MV-4-11 (cell line): ENCODE results near the gene PTPN2.
"Not testable (repeated sequence)": the region's sequence is repeated elsewhere in the genome, so short reads cannot be mapped to it uniquely, and the experiment has no call there.

Source experiments
- DNase-seq: peaks from one replicate; lab custom pipeline; 2025; lab: John Stamatoyannopoulos, UW

PTPN2 gene

GRCh38 chr18:12772111-12772510 lies 111.9 kb downstream of the PTPN2 start:
- DNase-seq = no peak

- no peak for DNase-seq
Measured at GRCh38 chr18:12770469-12771219, 113.4 kb downstream of the PTPN2 start.

DNA sequence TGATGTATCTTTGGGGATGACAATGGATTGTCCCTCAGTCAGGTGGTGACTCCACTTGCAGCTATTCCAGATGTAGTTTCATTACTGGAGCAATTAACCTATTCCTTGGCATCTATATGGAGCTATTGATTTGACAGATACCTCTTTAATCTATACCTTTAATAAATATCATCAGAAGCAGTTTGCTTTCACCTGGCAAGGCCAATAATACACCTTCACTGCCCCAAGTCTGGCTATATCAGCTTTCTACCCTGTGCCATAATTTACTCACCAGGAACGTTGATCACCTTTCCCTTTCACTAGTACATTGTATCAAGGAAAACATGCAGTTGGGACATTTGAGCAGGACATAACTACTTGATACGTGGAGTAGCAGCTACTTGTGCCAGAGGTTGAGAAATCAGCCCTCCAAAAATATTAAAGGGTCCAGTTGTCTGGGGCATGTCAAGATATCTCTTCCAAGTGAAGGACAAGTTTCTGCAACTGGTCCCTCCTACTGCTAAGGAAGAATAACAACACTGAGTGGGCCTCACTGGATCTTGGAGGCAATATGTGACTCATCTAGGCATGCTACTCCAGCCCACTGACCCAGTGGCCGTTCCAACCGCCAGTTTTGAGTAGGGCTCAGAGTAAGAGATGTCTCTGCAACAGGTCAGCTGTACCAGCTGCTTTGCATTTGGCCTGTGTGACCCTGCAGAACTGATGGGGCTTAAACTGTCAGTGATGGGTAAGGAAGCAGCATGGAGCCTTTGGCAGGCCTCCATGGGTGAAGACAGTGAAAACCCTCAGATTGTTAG lies 114.2 kb downstream of the PTPN2 start:
- no peak for DNase-seq

DNA sequence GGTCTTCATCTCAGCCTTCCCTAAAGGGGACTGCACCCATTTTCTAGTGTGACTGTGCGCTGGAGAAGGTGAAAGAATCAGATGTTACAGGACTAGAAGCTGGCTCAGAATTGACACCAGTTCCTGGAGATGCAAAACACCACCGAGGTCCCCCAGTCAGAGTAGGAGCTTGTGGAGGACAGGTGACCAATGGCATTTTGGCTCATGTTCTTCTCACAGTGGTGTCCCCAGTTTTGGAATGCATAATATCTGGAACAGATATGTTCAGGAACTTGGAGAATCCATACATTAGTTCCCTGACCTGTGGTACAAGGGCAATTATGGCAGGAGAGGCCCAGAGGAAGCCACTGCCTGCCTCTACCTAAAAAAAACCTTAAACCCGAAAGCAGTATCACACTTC lies 114.9 kb downstream of the PTPN2 start:
- DNase-seq = no peak

GRCh38 chr18:12768625-12769024 lies 115.4 kb downstream of the PTPN2 start:
- DNase-seq = no peak

DNA sequence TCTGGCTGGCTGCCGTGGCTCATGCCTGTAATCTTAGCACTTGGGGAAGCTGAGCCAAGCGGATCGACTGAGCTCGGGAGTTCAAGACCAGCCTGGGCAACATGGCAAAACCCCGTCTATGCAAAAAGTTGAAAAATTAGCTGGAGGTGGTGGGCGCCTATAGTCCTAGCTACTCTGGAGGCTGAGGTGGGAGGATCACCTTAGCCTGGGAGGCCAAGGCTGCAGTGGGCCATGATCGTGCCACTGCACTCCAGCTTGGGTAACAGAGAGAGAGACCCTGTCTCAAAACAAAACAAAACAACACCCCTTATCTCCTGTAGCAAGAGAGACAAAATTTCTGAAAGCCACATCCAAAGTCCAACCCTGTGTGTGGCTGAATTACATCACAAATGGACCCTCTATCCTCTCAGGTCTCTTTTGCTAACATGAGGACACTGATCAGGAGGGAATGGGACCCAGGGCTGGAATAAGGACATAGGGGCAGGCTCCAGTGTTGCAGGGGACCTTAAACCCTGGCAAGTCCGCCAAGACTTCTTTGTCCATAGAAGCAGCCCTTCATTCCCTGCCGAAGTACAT lies 116.4 kb downstream of the PTPN2 start:
- DNase-seq = no peak

GRCh38 chr18:12766986-12767433 lies 117.0 kb downstream of the PTPN2 start:
- DNase-seq = no peak

DNA sequence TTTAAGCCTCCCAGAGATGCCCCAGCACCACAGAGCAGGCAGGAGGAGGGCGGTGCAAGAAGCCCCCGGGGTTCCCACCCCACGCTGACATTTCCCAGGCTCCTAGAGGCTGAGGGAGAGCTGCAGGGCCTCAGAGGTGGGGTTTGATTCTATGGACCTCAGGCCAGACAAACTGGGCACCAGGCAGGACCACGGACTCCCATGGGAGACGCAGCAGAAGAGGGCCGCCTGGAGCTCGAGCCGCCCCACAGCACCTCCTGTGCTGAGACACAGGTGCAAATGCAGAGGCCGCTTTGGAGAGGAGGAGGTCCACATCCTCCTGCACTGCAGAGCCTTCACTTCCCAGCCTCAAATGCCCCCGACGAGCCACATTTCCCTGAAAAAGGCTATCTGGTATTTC lies 118.5 kb downstream of the PTPN2 start:
- DNase-seq = no peak

- no peak for DNase-seq
Measured at GRCh38 chr18:12765126-12765525, 118.9 kb downstream of the PTPN2 start.

DNA sequence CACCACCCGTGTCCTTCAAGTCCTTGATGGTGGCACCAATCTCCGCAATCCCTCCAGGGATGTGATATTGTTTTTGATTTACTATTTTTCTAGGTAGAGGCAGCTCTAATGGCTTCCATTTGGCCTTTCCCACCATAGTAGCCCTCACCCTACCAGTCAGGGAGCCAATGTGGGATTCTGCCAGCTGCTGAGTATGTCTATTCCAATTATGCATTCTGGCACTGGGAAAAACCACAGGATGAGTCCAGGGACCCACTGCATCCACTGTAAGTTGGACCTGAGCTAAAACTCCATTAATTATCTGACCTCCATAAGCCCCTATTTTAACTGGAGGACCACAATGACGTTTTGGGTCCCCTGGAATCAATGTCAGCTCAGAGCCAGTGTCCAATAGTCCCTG lies 125.5 kb downstream of the PTPN2 start:
- DNase-seq = not testable (repeated sequence)

DNA sequence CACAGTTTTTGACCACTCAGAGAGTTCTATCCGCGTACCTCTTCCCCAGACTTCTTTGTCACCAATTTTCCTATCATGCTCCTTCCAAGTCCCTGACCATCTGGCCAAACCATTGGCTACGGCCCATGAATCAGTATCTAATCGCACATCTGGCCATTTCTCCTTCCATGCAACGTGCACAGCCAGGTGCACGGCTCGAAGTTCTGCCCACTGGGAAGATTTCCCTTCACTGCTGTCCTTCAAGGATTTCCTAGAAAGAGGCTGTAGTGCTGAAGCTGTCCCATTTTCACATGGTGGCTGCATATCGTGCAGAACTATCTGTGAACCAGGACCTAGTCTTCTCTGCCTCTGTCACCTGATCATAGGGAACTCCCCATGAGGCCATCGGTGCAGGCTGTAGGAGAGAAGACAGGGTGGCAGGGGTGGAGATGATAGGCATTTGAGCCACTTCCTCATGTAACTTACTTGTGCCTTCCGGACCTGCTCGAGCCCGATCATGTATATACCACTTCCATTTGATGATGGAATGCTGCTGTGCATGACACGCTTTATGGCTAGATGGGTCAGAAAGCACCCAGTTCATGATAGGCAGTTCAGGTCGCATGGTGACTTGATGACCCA lies 127.3 kb downstream of the PTPN2 start:
- DNase-seq = not testable (repeated sequence)

GRCh38 chr18:12755606-12756005 lies 128.4 kb downstream of the PTPN2 start:
- not testable (repeated sequence) for DNase-seq

DNA sequence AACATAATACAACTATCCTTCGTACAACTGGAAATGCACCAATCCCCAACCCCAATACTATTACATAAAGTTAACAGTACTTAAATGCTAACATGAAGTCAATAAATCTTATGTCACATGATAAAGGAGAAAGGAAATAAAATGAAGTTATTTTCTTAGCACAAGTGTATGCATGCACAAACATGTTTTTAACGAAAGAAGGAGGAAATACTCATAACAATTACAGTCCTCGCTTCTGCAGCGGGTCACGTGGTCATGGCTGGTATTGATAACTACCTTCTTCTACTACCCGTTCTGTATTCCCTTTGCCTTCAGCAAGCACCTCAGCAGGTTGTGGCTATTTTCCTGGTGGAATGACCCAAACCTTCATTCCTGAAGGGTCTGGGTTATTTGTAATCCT lies 129.5 kb downstream of the PTPN2 start:
- DNase-seq = no peak

- DNase-seq = no peak
Measured at GRCh38 chr18:12751891-12752290, 132.1 kb downstream of the PTPN2 start.

GRCh38 chr18:12751503-12751884 lies 132.5 kb downstream of the PTPN2 start:
- no peak for DNase-seq

GRCh38 chr18:12750715-12751502 lies 133.1 kb downstream of the PTPN2 start:
- no peak for DNase-seq

- DNase-seq = no peak
Measured at GRCh38 chr18:12750076-12750714, 133.8 kb downstream of the PTPN2 start.

DNA sequence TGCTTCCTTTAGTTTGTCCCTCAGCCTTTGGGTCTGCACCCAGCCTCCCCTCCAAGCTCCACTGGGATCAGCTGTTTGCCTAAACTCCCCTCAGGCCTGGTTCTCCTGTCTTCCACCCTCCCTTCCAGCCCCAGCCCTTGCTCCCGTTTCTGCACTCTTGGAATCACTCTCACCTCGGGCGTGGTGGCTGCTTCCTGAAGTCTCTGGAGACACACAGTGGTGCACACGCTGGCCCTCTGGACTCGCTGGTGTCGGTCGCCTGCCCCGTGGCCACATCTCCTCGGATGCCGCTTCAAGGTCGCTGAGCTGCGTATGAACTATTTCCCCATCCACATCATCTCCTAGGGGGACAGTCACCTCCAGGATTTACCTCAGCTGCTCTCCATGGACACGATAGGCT lies 134.9 kb downstream of the PTPN2 start:
- no peak for DNase-seq

GRCh38 chr18:12748671-12749070 lies 135.4 kb downstream of the PTPN2 start:
- DNase-seq = no peak

DNA sequence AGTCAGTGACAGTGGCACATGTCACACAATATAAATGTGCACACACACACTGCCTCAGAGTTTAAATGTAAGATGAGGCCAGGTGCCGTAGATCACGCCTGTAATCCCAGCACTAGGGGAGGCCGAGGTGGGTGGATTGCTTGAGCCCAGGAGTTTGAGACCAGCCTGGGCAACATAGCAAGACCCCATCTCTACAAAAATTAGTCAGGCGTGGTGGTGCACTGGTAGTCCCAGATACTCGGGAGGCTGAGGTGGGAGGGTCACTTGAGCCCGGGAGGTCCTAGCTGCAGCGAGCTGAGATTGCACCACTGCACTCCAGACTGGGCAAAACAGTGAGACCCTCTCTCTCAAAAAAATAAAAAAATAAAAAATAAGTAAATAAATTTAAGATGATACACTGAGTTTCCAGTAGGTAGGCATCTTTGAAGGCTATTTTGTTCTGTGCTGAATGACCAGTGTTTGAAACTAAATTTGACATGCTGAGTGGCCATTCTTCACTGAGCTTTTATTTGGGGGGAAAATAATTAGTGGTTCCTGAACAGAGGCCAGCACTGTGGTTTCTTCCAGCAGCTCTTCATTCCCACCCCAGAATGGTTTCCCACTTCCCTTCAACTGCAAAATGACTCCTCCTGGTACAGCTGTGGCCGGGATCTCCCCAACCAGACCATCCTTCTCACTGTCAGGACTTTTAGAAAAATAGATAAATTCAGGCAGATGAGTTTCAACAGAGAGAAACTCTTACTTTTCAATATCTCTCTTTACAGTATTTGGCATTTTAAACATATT lies 136.3 kb downstream of the PTPN2 start:
- no peak for DNase-seq
